ENCODE measurements around the gene TMEM132D. TPM values are rescaled to one million over a fixed set of nuclear protein-coding genes. Genes with fewer than 3 reads are reported as not detected.

Gene TMEM132D
- total and polyA plus RNA-seq, 2 experiments from 2014 or later: 2.0 to 2.4 TPM

DNA sequence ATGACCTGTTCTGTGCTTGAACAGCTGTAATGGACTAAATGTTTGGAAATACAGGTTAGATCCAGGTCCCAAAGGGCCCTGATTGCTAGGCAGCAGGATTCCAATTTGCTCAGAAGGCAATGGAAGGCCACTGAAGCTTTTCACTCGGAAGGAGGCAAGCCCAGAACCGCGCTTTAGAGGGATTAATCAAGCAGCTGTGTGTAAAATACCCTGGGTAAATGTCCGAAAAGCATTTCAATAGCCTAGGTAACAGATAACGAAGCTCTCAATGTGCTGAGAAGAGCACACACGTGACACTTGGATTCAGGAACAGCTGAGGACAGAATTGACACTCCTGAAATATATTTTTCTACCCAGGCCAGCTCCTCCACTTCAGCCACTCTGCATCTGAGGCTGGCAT is 436.1 kb downstream of the TMEM132D start:
- H3K4me1 ChIP-seq (ENCODE audit: insufficient read depth): no peaks in the 10 kb centered on the region
- no peaks in the 10 kb centered on the region for H4K20me1 ChIP-seq (ENCODE audit: insufficient read depth, poor library complexity, severe bottlenecking)
- H3K79me2 ChIP-seq: no peaks in the 10 kb centered on the region
- no peaks in the 10 kb centered on the region for H3K9me3 ChIP-seq (ENCODE audit: low read depth)
- no peak overlapping the region for H3K4me3 ChIP-seq
- H3K27ac ChIP-seq: no peak overlapping the region
- H3K9me2 ChIP-seq (replicated peaks; ENCODE audit: insufficient read depth): no peaks in the 10 kb centered on the region
- 87% methylated on average over 6 of the region's 6 CpGs for WGBS (ENCODE audit: low lambda C conversion rate, missing lambda C conversion rate)
- DNase-seq (ENCODE audit: low spot score): no peak
- TF ChIP-seq EZH2phosphoT487 (IDR thresholded peaks at IDR 0.05; ENCODE audit: low read depth, severe bottlenecking, unreplicated experiment) (no peak), EZH2 (IDR thresholded peaks at IDR 0.05; ENCODE audit: borderline replicate concordance) (no peak)
- TF ChIP-seq, protein P1, sequence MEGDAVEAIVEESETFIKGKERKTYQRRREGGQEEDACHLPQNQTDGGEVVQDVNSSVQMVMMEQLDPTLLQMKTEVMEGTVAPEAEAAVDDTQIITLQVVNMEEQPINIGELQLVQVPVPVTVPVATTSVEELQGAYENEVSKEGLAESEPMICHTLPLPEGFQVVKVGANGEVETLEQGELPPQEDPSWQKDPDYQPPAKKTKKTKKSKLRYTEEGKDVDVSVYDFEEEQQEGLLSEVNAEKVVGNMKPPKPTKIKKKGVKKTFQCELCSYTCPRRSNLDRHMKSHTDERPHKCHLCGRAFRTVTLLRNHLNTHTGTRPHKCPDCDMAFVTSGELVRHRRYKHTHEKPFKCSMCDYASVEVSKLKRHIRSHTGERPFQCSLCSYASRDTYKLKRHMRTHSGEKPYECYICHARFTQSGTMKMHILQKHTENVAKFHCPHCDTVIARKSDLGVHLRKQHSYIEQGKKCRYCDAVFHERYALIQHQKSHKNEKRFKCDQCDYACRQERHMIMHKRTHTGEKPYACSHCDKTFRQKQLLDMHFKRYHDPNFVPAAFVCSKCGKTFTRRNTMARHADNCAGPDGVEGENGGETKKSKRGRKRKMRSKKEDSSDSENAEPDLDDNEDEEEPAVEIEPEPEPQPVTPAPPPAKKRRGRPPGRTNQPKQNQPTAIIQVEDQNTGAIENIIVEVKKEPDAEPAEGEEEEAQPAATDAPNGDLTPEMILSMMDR (IDR thresholded peaks at IDR 0.05; ENCODE audit: poor library complexity): no peak
- H3K4me2 ChIP-seq: no peak overlapping the region
- no peaks in the 10 kb centered on the region for H3K36me3 ChIP-seq (replicated peaks; ENCODE audit: insufficient read depth, low read depth)
- no peak overlapping the region for H2AFZ ChIP-seq
- no peaks in the 10 kb centered on the region for H3K27me3 ChIP-seq

GRCh38 chr12:129467289-129467688 is 436.5 kb downstream of the TMEM132D start:
- no peaks in the 10 kb centered on the region for H3K27me3 ChIP-seq
- no peaks in the 10 kb centered on the region for H3K36me3 ChIP-seq (replicated peaks; ENCODE audit: insufficient read depth, low read depth)
- H3K9me2 ChIP-seq (replicated peaks; ENCODE audit: insufficient read depth): no peaks in the 10 kb centered on the region
- H3K4me3 ChIP-seq: no peak overlapping the region
- WGBS (ENCODE audit: low lambda C conversion rate, missing lambda C conversion rate): 76% methylated on average over 1 of the region's 1 CpG
- H3K79me2 ChIP-seq: no peaks in the 10 kb centered on the region
- H3K4me2 ChIP-seq: no peak overlapping the region
- DNase-seq (ENCODE audit: low spot score): no peak
- no peak overlapping the region for H2AFZ ChIP-seq
- H3K27ac ChIP-seq: no peak overlapping the region
- no peaks in the 10 kb centered on the region for H4K20me1 ChIP-seq (ENCODE audit: insufficient read depth, poor library complexity, severe bottlenecking)
- TF ChIP-seq EZH2 (IDR thresholded peaks at IDR 0.05; ENCODE audit: borderline replicate concordance) (no peak), EZH2phosphoT487 (IDR thresholded peaks at IDR 0.05; ENCODE audit: low read depth, severe bottlenecking, unreplicated experiment) (no peak)
- TF ChIP-seq, protein P1 (IDR thresholded peaks at IDR 0.05; ENCODE audit: poor library complexity): no peak
- H3K9me3 ChIP-seq (ENCODE audit: low read depth): no peaks in the 10 kb centered on the region
- no peaks in the 10 kb centered on the region for H3K4me1 ChIP-seq (ENCODE audit: insufficient read depth)

DNA sequence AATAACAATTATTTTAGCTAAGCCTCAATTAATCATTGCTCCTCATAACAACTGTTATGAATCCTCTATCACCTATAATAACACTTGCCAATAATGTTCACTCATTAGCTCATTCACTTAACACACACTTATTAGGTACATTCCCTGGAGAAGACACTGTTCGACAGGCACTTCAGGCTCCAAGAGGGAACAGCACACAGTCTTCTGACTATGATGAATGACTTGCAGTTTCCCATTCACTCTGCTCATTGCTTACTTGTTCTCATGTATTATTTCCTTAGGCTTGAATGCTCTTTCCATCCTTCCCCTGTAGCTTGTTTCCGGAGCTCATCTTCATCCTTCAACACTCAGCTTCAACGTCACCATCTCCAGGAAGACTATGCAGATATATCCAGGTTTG is 437.3 kb downstream of the TMEM132D start:
- 86% methylated on average over 3 of the region's 3 CpGs for WGBS (ENCODE audit: low lambda C conversion rate, missing lambda C conversion rate)
- H3K4me3 ChIP-seq: no peak overlapping the region
- no peaks in the 10 kb centered on the region for H3K36me3 ChIP-seq (replicated peaks; ENCODE audit: insufficient read depth, low read depth)
- no peak for TF ChIP-seq EZH2phosphoT487 (IDR thresholded peaks at IDR 0.05; ENCODE audit: low read depth, severe bottlenecking, unreplicated experiment)
- no peak for TF ChIP-seq EZH2 (IDR thresholded peaks at IDR 0.05; ENCODE audit: borderline replicate concordance)
- TF ChIP-seq, protein P1 (IDR thresholded peaks at IDR 0.05; ENCODE audit: poor library complexity): no peak
- no peaks in the 10 kb centered on the region for H3K4me1 ChIP-seq (ENCODE audit: insufficient read depth)
- H2AFZ ChIP-seq: no peak overlapping the region
- no peak overlapping the region for H3K27ac ChIP-seq
- no peaks in the 10 kb centered on the region for H4K20me1 ChIP-seq (ENCODE audit: insufficient read depth, poor library complexity, severe bottlenecking)
- H3K27me3 ChIP-seq: no peaks in the 10 kb centered on the region
- no peaks in the 10 kb centered on the region for H3K9me3 ChIP-seq (ENCODE audit: low read depth)
- no peaks in the 10 kb centered on the region for H3K9me2 ChIP-seq (replicated peaks; ENCODE audit: insufficient read depth)
- DNase-seq (ENCODE audit: low spot score): no peak
- no peaks in the 10 kb centered on the region for H3K79me2 ChIP-seq
- no peak overlapping the region for H3K4me2 ChIP-seq

- H3K4me1 ChIP-seq (ENCODE audit: insufficient read depth): no peaks in the 10 kb centered on the region
- H3K27me3 ChIP-seq: no peaks in the 10 kb centered on the region
- no peak overlapping the region for H3K27ac ChIP-seq
- H3K9me2 ChIP-seq (replicated peaks; ENCODE audit: insufficient read depth): no peaks in the 10 kb centered on the region
- H3K79me2 ChIP-seq: no peaks in the 10 kb centered on the region
- DNase-seq (ENCODE audit: low spot score): no peak
- H3K4me3 ChIP-seq: no peak overlapping the region
- 87% methylated on average over 5 of the region's 5 CpGs for WGBS (ENCODE audit: low lambda C conversion rate, missing lambda C conversion rate)
- no peaks in the 10 kb centered on the region for H3K36me3 ChIP-seq (replicated peaks; ENCODE audit: insufficient read depth, low read depth)
- TF ChIP-seq, protein P1 (IDR thresholded peaks at IDR 0.05; ENCODE audit: poor library complexity): no peak
- TF ChIP-seq EZH2phosphoT487 (IDR thresholded peaks at IDR 0.05; ENCODE audit: low read depth, severe bottlenecking, unreplicated experiment): no peak
- TF ChIP-seq EZH2 (IDR thresholded peaks at IDR 0.05; ENCODE audit: borderline replicate concordance): no peak
- H3K4me2 ChIP-seq: no peak overlapping the region
- H4K20me1 ChIP-seq (ENCODE audit: insufficient read depth, poor library complexity, severe bottlenecking): no peaks in the 10 kb centered on the region
- H2AFZ ChIP-seq: no peak overlapping the region
- H3K9me3 ChIP-seq (ENCODE audit: low read depth): no peaks in the 10 kb centered on the region
Measured at GRCh38 chr12:129459886-129460285, 443.9 kb downstream of the TMEM132D start.
